H7 (cell line): Measurements from ENCODE around the gene GCH1. TPM values are rescaled to one million over a fixed set of nuclear protein-coding genes. Genes with fewer than 3 reads are reported as not detected.

Experiments
- DNase-seq: peaks from one replicate; pipeline ENCODE4 v3.0.0; 2012
- H3K27me3 ChIP-seq: 2 replicates; pipeline ENCODE4 v1.6.0; 2011; ENCODE audit warnings: mild to moderate bottlenecking, low read length; ENCODE audit not compliant: control insufficient read depth, insufficient read depth
- H3K36me3 ChIP-seq: replicated peaks from 2 replicates; pipeline ENCODE4 v1.5.1; 2011; ENCODE audit warnings: low read length; ENCODE audit not compliant: control insufficient read depth, insufficient read depth
- H3K4me3 ChIP-seq: 2 replicates; pipeline ENCODE4 v1.5.1; 2011; ENCODE audit warnings: low read depth, mild to moderate bottlenecking, control low read depth, low read length, moderate library complexity; ENCODE audit not compliant: insufficient read depth
- total RNA-seq: library from RNA; depleted of rRNA; stranded (reverse); fragments of >200 nt; shearing (Covaris generic); gene quantifications from 2 replicates; pipeline ENCODE4 v1.2.3, GENCODE V29; 2014

The GCH1 gene
- total RNA-seq, 1 experiment from 2014 or later = 12.1 TPM

GRCh38 chr14:54864526-54864925 is 38.1 kb downstream of the GCH1 start:
- Histone ChIP-seq H3K27me3 (no peaks in the 10 kb centered on the region), H3K4me3 (no peak overlapping the region), H3K36me3 (no peaks in the 10 kb centered on the region)
- DNase-seq = no peak

- Histone ChIP-seq H3K36me3 (no peaks in the 10 kb centered on the region), H3K4me3 (no peak overlapping the region), H3K27me3 (no peaks in the 10 kb centered on the region)
- no peak for DNase-seq
These were observed 44.8 kb downstream of the GCH1 start for GRCh38 chr14:54857830-54858269.

DNA sequence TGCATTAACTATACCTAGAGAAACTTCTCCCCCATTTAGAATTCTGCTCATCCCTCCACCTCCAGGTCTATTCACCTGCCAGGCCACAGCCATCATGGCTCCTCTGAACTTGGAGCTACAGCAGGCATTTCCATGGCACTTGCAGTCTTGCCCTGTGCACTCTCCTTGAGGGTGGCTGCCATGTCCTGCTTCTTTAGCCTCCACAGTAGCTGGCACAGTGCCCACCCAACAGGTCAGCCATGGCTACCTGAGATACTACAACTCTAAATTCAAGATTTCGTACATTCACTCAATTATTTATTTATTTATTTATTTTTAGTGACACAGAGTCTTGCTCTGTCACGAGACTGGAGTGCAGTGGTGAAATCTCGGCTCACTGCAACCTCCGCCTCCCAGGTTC is 46.5 kb downstream of the GCH1 start:
- no peak for DNase-seq
- no peaks in the 10 kb centered on the region for H3K36me3 ChIP-seq
- H3K4me3 ChIP-seq = no peak overlapping the region
- H3K27me3 ChIP-seq = no peaks in the 10 kb centered on the region

- DNase-seq = peak; percentile 44
- Histone ChIP-seq H3K36me3 (no peaks in the 10 kb centered on the region), H3K27me3 (no peaks in the 10 kb centered on the region), H3K4me3 (no peak overlapping the region)
These were observed 48.4 kb downstream of the GCH1 start for GRCh38 chr14:54854181-54854580.

DNA sequence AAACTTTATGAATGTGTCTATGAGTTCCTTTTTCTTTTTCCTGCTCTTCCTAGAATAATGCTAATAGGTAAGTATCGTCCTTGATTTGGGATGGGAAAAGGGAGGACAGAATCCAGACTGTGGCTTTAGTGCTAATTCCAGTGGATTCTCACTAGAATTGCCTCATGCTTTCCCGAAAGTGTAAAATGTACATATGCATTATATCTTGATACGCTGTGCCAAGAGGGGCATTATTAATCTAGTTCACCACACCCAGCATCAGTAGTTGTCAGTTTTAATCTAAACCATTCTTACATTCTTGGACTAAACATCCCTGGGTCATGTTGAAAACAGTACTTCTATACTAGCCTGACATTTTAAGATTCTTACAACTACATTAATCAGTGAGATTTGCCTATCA is 49.3 kb downstream of the GCH1 start:
- Histone ChIP-seq H3K36me3 (no peaks in the 10 kb centered on the region), H3K4me3 (no peak overlapping the region), H3K27me3 (no peaks in the 10 kb centered on the region)
- no peak for DNase-seq

DNA sequence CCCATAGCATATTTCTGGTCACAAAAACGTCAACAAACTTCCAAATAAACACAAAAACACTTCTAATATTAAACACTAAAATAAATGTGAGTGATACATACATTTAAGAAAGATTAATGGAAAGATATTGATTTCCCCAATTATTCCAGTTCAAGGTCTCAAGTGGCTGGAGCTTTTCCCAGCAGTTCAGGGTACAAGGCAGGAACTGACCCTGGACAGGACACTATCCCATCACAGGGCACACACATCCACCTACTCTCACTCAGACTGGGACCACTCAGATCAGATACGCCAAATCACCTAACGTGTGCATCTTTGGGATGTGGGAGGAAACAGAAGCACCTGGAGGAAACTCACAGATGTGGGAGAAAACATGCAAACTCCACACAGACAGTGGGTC is 50.4 kb downstream of the GCH1 start:
- H3K27me3 ChIP-seq = no peaks in the 10 kb centered on the region
- H3K4me3 ChIP-seq = no peak overlapping the region
- no peak for DNase-seq
- no peaks in the 10 kb centered on the region for H3K36me3 ChIP-seq

- peak; percentile 19 for DNase-seq
- Histone ChIP-seq H3K27me3 (no peaks in the 10 kb centered on the region), H3K4me3 (no peak overlapping the region), H3K36me3 (no peaks in the 10 kb centered on the region)
These were observed 53.7 kb downstream of the GCH1 start for GRCh38 chr14:54848910-54849309.

- Histone ChIP-seq H3K27me3 (no peaks in the 10 kb centered on the region), H3K36me3 (no peaks in the 10 kb centered on the region), H3K4me3 (no peak overlapping the region)
- no peak for DNase-seq
These were observed 57.0 kb downstream of the GCH1 start for GRCh38 chr14:54845641-54846040.

- DNase-seq = no peak
- Histone ChIP-seq H3K4me3 (no peak overlapping the region), H3K27me3 (no peaks in the 10 kb centered on the region), H3K36me3 (no peaks in the 10 kb centered on the region)
These were observed 58.1 kb downstream of the GCH1 start for GRCh38 chr14:54844479-54844878.

GRCh38 chr14:54840798-54841197 is 61.8 kb downstream of the GCH1 start:
- no peak for DNase-seq

GRCh38 chr14:54840336-54840735 is 62.3 kb downstream of the GCH1 start:
- no peak for DNase-seq
- H3K4me3 ChIP-seq = no peak overlapping the region
- H3K27me3 ChIP-seq = no peaks in the 10 kb centered on the region
- H3K36me3 ChIP-seq = no peaks in the 10 kb centered on the region

More at GRCh38 chr14:54840798-54841197, 61.8 kb downstream of the GCH1 start:
- no peak overlapping the region for H3K4me3 ChIP-seq
- H3K27me3 ChIP-seq = no peaks in the 10 kb centered on the region
- H3K36me3 ChIP-seq = no peaks in the 10 kb centered on the region

DNA sequence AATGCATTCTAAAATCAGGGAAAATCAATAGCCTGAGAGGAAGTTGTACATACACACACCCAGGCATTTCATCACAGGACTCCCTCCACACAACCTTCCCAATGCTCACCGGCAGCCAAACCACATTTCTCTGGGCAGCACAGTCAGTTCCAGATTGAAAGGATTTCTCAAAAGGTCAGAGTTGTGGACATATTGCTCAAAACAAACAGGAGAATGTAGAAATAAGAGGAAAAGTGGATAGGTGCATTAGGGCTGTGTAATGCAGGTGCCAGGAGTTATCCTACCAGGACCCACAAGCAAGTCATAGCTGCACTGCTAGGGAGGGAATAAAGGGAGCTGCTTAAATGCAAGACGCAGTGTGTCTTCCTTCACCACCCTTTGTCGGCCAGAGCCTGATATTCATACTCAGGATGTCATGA is 62.9 kb downstream of the GCH1 start:
- H3K36me3 ChIP-seq = no peaks in the 10 kb centered on the region
- no peak overlapping the region for H3K4me3 ChIP-seq
- DNase-seq = no peak
- H3K27me3 ChIP-seq = no peaks in the 10 kb centered on the region

DNA sequence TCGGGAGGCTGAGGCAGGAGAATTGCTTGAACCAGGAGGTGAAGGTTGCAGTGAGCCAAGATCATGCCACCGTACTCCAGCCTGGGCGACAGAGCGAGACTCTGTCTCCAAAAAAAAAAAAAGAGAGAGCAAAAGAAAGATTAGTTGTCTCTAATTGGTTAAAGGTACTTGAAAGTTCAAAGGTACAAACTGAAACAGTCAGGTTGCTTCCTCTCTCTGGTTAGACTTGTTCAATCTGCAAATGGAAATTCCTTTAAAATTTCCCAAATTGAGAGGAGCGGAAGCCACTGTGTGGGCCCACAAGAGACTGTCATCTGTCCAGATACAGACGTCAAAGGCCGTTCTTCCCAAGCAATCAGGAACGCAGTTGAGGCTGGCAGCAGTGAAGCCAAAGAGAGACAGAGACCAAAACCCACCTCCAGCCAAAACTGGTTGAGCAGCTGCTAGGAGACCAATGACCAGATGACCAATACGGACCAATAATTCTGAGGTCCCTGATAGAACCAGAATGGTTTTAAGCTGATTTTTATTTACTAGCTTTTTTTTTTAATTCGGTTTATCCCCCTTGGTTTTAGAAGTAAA is 63.6 kb downstream of the GCH1 start:
- Histone ChIP-seq H3K4me3 (no peak overlapping the region), H3K36me3 (no peaks in the 10 kb centered on the region), H3K27me3 (no peaks in the 10 kb centered on the region)
- DNase-seq = no peak

GRCh38 chr14:54837508-54838149 is 65.0 kb downstream of the GCH1 start:
- H3K36me3 ChIP-seq = no peaks in the 10 kb centered on the region
- H3K27me3 ChIP-seq = no peaks in the 10 kb centered on the region
- DNase-seq = no peak
- no peak overlapping the region for H3K4me3 ChIP-seq

DNA sequence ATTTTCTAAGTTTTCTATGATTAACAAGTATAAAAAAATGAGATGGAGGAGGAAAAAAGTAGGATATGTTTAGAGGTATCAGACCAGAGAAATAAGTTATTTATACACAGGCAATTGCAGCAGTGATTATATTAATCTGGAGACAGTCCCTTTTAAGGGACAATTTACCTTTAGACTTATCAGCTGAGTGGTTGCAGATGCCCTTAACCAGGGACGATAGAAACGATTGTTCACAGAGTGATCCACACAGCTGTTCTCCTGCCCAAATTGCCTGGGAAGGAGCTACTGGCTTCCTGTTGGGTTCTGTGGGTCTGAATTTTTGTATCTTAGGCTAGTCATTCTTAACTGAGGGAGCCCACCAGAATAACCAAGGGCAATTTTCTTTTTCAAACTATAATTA is 66.4 kb downstream of the GCH1 start:
- DNase-seq = no peak
- H3K36me3 ChIP-seq = no peaks in the 10 kb centered on the region
- H3K4me3 ChIP-seq = no peak overlapping the region
- H3K27me3 ChIP-seq = no peaks in the 10 kb centered on the region
